ENCODE results near the gene IGSF5. TPM values are rescaled to one million over a fixed set of nuclear protein-coding genes. Genes with fewer than 3 reads are reported as not detected.

IGSF5 gene
- polyA plus RNA-seq, 3 donors = not detected

GRCh38 chr21:39713905-39714304 lies 31.1 kb upstream of the IGSF5 start:
- H3K9me3 Mint-ChIP-seq = no peaks in the 10 kb centered on the region
- Histone ChIP-seq H3K9ac (ENCODE audit: insufficient read depth, low read length, poor library complexity, severe bottlenecking) (no peak overlapping the region), H3K36me3 (replicated peaks in 1 of 2; ENCODE audit: control insufficient read depth in 1 of 2, insufficient read depth in 2 of 2, low read length in 2 of 2) (no peaks in the 10 kb centered on the region), H3K27me3 (ENCODE audit: control insufficient read depth in 2 of 2, insufficient read depth in 2 of 2, low read length in 2 of 2) (no peaks in the 10 kb centered on the region), H3K27ac (ENCODE audit: low read depth in 1 of 2, low read length in 2 of 2) (no peak overlapping the region), H4K20me1 (ENCODE audit: insufficient read depth, low read length) (no peaks in the 10 kb centered on the region), H3K79me2 (ENCODE audit: insufficient read depth, low read length) (no peaks in the 10 kb centered on the region), H3K4me2 (replicated peaks; ENCODE audit: extremely low read depth, low read length, poor library complexity, severe bottlenecking) (no peak overlapping the region), H3K4me3 (replicated peaks in 1 of 3; ENCODE audit: low read depth in 2 of 3, low read length in 3 of 3) (no peak overlapping the region), H2AFZ (ENCODE audit: insufficient read depth, low read depth, low read length, poor library complexity, severe bottlenecking) (no peak overlapping the region), H3K4me1 (ENCODE audit: control insufficient read depth in 1 of 2, insufficient read depth in 2 of 2, low read length in 2 of 2) (no peaks in the 10 kb centered on the region), H3K9me3 (replicated peaks in 1 of 2; ENCODE audit: control insufficient read depth in 1 of 2, insufficient read depth in 1 of 2, low read length in 2 of 2) (no peaks in the 10 kb centered on the region)
- intact Hi-C loops (cut with micrococcal nuclease) = loop anchor here in 1 of 2 donors (2.0 kb wide), 1 partner anchor 195 kb away; no protein-coding TSS in a partner anchor
- H3K36me3 Mint-ChIP-seq = no peaks in the 10 kb centered on the region
- H3K4me1 Mint-ChIP-seq = no peaks in the 10 kb centered on the region
- 82% methylated on average over 2 of the region's 7 CpGs for WGBS (ENCODE audit: insufficient coverage)
- TF ChIP-seq CTCF (IDR thresholded peaks at IDR 0.05) = no peak
- H3K27ac Mint-ChIP-seq = no peak overlapping the region
- H3K27me3 Mint-ChIP-seq (ENCODE audit: low read depth in 3 of 3) = peaks cover 3 to 5% (median 4%) of the 10 kb centered on the region in 3 donors
- no peak for DNase-seq
- no peak overlapping the region for H3K4me3 Mint-ChIP-seq

GRCh38 chr21:39714331-39714730 lies 30.7 kb upstream of the IGSF5 start:
- H3K9me3 Mint-ChIP-seq = no peaks in the 10 kb centered on the region
- no peaks in the 10 kb centered on the region for H3K36me3 ChIP-seq (replicated peaks in 1 of 2; ENCODE audit: control insufficient read depth in 1 of 2, insufficient read depth in 2 of 2, low read length in 2 of 2)
- H3K4me3 Mint-ChIP-seq = no peak overlapping the region
- no peak overlapping the region for H3K4me3 ChIP-seq (replicated peaks in 1 of 3; ENCODE audit: low read depth in 2 of 3, low read length in 3 of 3)
- no peak overlapping the region for H3K27ac ChIP-seq (ENCODE audit: low read depth in 1 of 2, low read length in 2 of 2)
- no CpG with 5 or more reads among the region's 1 CpG for WGBS (ENCODE audit: insufficient coverage)
- H3K27ac Mint-ChIP-seq = no peak overlapping the region
- H3K4me1 Mint-ChIP-seq = no peaks in the 10 kb centered on the region
- no peak for DNase-seq
- no peaks in the 10 kb centered on the region for H3K79me2 ChIP-seq (ENCODE audit: insufficient read depth, low read length)
- H4K20me1 ChIP-seq (ENCODE audit: insufficient read depth, low read length) = no peaks in the 10 kb centered on the region
- H3K27me3 Mint-ChIP-seq (ENCODE audit: low read depth in 3 of 3) = peaks cover 3 to 5% (median 4%) of the 10 kb centered on the region in 3 donors
- no peak for TF ChIP-seq CTCF (IDR thresholded peaks at IDR 0.05)
- no peaks in the 10 kb centered on the region for H3K4me1 ChIP-seq (ENCODE audit: control insufficient read depth in 1 of 2, insufficient read depth in 2 of 2, low read length in 2 of 2)
- H3K36me3 Mint-ChIP-seq = no peaks in the 10 kb centered on the region
- H3K4me2 ChIP-seq (replicated peaks; ENCODE audit: extremely low read depth, low read length, poor library complexity, severe bottlenecking) = no peak overlapping the region
- no peak overlapping the region for H3K9ac ChIP-seq (ENCODE audit: insufficient read depth, low read length, poor library complexity, severe bottlenecking)
- intact Hi-C loops (cut with micrococcal nuclease) = loop anchor here in 1 of 2 donors (2.0 kb wide), 1 partner anchor 196 kb away; no protein-coding TSS in a partner anchor
- H2AFZ ChIP-seq (ENCODE audit: insufficient read depth, low read depth, low read length, poor library complexity, severe bottlenecking) = no peak overlapping the region
- no peaks in the 10 kb centered on the region for H3K9me3 ChIP-seq (replicated peaks in 1 of 2; ENCODE audit: control insufficient read depth in 1 of 2, insufficient read depth in 1 of 2, low read length in 2 of 2)
- H3K27me3 ChIP-seq (ENCODE audit: control insufficient read depth in 2 of 2, insufficient read depth in 2 of 2, low read length in 2 of 2) = no peaks in the 10 kb centered on the region
